ENCODE measurements around the gene PWWP2B.
A peak's percentile ranks its signal among the peaks of the same experiment; 100 is the strongest.

DNA sequence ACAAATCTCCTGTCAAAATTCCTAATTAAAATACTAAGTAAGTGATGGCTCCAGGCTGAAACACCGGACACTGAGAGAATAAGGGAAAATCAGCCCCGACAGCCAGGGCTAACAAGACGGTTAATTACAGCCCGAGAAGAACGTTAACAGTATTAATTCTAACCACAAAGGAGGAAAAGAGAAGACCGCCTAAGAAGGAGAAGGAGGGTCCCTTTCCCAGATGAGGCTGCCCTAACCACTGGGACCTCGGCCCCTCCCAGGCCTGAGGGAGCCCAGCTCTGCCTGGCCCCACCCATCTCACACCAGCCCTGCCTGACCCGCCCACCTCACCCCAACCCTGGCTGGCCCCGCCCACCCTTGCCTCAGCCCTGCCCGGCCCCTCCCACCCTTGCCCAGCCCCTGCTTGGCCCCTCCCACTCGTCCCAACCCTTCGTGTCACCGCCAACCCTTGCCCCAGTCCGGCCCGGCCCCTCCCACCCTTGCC, 51.3 kb downstream of the PWWP2B start:
- peak in 3 of 4 donors; percentile 28 to 42 (median 36) for TF ChIP-seq POLR2AphosphoS5 (IDR thresholded peaks at IDR 0.05)
- TF ChIP-seq, protein P1, sequence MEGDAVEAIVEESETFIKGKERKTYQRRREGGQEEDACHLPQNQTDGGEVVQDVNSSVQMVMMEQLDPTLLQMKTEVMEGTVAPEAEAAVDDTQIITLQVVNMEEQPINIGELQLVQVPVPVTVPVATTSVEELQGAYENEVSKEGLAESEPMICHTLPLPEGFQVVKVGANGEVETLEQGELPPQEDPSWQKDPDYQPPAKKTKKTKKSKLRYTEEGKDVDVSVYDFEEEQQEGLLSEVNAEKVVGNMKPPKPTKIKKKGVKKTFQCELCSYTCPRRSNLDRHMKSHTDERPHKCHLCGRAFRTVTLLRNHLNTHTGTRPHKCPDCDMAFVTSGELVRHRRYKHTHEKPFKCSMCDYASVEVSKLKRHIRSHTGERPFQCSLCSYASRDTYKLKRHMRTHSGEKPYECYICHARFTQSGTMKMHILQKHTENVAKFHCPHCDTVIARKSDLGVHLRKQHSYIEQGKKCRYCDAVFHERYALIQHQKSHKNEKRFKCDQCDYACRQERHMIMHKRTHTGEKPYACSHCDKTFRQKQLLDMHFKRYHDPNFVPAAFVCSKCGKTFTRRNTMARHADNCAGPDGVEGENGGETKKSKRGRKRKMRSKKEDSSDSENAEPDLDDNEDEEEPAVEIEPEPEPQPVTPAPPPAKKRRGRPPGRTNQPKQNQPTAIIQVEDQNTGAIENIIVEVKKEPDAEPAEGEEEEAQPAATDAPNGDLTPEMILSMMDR (IDR thresholded peaks at IDR 0.05), result no peak
- no peak for TF ChIP-seq EP300 (IDR thresholded peaks at IDR 0.05)
- TF ChIP-seq POLR2A (IDR thresholded peaks at IDR 0.05), result peak in 1 of 2 donors; percentile 47

Measured in sigmoid colon (tissue), 4 donors.